Testis (tissue), 3 donors: ENCODE results near the gene TMEM42. TPM values are rescaled to one million over a fixed set of nuclear protein-coding genes. Genes with fewer than 3 reads are reported as not detected.

Experiments
- DNase-seq: peaks from one replicate; pipeline ENCODE4 v3.0.0-alpha.2; 2019
- H3K27ac ChIP-seq, 2 donors: fragments of 200-600 bp; sonication (generic); one replicate each; pipeline ENCODE4 v1.5.1; 2019
- H3K27me3 ChIP-seq: fragments of 200-600 bp; sonication (generic); one replicate; pipeline ENCODE4 v1.5.1; 2019
- H3K36me3 ChIP-seq: fragments of 200-600 bp; sonication (generic); one replicate; pipeline ENCODE4 v1.5.1; 2017; ENCODE audit warnings: low read depth; ENCODE audit errors: missing control alignments
- H3K4me1 ChIP-seq: fragments of 200-600 bp; sonication (generic); one replicate; pipeline ENCODE4 v1.5.1; 2019
- H3K4me3 ChIP-seq, 2 donors: fragments of 200-600 bp; sonication (generic); one replicate each; pipeline ENCODE4 v1.5.1; 2017 to 2019
- H3K9me3 ChIP-seq: fragments of 200-600 bp; sonication (generic); one replicate; pipeline ENCODE4 v1.5.1; 2017
- POLR2A ChIP-seq: fragments of 450-650 bp; IDR thresholded peaks from one replicate; pipeline ENCODE4 v1.6.1; 2017; ENCODE audit warnings: antibody characterized with exemption, mild to moderate bottlenecking, moderate library complexity
- WGBS, 2 donors: methylation state at CpG; one replicate each; pipeline ENCODE4 v1.1.5; 2018; 5-methylcytosine and 5-hydroxymethylcytosine counted together
- intact Hi-C: fragments of 100-400 bp; cut with DNase I; formaldehyde crosslinking; loops from one replicate; pipeline ENCODE4 v1.15.1; 2023; ENCODE audit warnings: low total_unique reads
- polyA plus RNA-seq: library from polyadenylated mRNA; stranded (reverse); fragments of 350-450 nt; fragmentation: Illumina TruSeq; extraction: RNeasy Lipid Tissue Mini Kit (QIAGEN cat#74804); gene quantifications from one replicate; pipeline ENCODE4 v1.2.3, GENCODE V29; 2014; ENCODE audit warnings: low read depth, low replicate concordance; ENCODE audit not compliant: insufficient read depth
- total RNA-seq, 2 donors: library from RNA; depleted of rRNA; stranded (reverse); fragments of >200 nt; gene quantifications; one replicate each; pipeline ENCODE4 v1.2.3, GENCODE V29; 2016
- TF ChIP-seq, protein P1 (sequence below), 3 experiments: fragments of 450-650 bp in 2 of 3; fragments of 200-600 bp in 1 of 3; sonication (generic) in 1 of 3; IDR thresholded peaks; one replicate each; pipeline ENCODE4 v1.5.1; 2016 to 2019; ENCODE audit warnings: antibody characterized with exemption in 3 of 3, mild to moderate bottlenecking in 2 of 3, moderate library complexity in 1 of 3

Gene TMEM42
- total and polyA plus RNA-seq, 3 donors from 2014 or later, result 42.2 to 46.4 (median 42.2) TPM

DNA sequence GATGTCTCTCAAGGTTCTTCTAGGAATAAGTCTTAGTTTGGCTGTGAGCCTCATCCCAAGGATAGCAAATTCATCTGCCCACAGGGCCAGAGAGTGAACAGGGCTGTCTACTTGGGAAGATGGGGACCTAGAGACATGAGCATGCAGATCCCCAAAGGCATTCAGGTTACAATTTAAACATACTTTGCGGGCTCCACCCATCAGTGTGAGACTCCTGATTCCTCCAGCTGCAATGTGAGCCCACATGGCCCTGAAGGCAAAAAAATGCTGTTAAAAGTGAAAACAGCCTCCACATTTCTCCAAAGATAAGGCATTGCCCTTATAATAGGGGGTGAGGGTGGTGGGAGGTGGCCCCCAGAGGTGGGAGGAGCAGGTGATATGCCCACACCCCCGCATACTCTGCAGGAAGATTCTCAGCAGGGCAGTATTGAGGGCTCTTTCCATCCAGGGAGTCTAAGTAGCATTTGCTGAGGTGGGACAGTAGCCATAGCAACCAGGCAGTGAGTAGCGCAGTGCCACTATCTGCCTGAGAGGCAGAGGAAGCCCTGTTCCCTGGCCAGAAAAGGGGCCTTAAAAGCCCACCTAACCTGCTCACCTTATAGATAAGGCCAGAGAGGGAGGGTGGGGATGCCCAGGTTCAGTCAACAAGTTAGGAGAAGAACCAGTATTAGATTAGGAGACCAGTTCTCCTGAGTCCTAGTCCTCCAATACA, 43.9 kb downstream of the TMEM42 start:
- Histone ChIP-seq H3K4me3 (no peak overlapping the region), H3K36me3 (no peaks in the 10 kb centered on the region), H3K27me3 (no peaks in the 10 kb centered on the region), H3K4me1 (no peaks in the 10 kb centered on the region), H3K27ac (no peak overlapping the region), H3K9me3 (no peaks in the 10 kb centered on the region)
- intact Hi-C loops, result no loop called here
- WGBS, 2 donors, result 77% methylated on average over 3 of the region's 3 CpGs; no CpG with 5 or more reads in 1 of the 2 donors
- DNase-seq, result no peak
- TF ChIP-seq POLR2A, result no peak

DNA sequence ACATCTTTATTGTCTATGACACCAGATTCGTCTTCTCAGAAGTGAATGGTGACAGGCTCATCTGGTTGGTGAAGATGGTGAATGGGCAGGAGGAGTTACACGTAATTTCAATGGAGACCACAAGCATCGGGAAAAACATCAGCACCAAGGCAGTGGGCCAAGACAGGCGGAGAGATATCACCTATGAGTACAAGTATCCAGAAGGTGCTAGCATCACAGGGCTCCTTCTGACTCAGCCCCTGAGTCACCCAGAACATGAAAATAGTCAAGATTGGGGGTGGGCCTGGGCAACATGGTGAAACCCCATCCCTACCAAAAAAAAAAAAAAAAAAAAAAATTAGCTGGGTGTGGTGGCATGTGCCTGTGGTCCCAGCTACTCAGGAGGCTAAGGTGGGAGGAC, 45.3 kb downstream of the TMEM42 start:
- no peaks in the 10 kb centered on the region for H3K36me3 ChIP-seq
- no peaks in the 10 kb centered on the region for H3K27me3 ChIP-seq
- H3K4me3 ChIP-seq, result no peak overlapping the region
- TF ChIP-seq, protein P1, sequence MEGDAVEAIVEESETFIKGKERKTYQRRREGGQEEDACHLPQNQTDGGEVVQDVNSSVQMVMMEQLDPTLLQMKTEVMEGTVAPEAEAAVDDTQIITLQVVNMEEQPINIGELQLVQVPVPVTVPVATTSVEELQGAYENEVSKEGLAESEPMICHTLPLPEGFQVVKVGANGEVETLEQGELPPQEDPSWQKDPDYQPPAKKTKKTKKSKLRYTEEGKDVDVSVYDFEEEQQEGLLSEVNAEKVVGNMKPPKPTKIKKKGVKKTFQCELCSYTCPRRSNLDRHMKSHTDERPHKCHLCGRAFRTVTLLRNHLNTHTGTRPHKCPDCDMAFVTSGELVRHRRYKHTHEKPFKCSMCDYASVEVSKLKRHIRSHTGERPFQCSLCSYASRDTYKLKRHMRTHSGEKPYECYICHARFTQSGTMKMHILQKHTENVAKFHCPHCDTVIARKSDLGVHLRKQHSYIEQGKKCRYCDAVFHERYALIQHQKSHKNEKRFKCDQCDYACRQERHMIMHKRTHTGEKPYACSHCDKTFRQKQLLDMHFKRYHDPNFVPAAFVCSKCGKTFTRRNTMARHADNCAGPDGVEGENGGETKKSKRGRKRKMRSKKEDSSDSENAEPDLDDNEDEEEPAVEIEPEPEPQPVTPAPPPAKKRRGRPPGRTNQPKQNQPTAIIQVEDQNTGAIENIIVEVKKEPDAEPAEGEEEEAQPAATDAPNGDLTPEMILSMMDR (IDR thresholded peaks at IDR 0.05), result no peak
- no peak for TF ChIP-seq POLR2A
- no peak overlapping the region for H3K27ac ChIP-seq
- DNase-seq, result no peak
- intact Hi-C loops, result no loop called here
- no peaks in the 10 kb centered on the region for H3K4me1 ChIP-seq
- H3K9me3 ChIP-seq, result no peaks in the 10 kb centered on the region
- WGBS, 2 donors, result 79 to 90% methylated on average over 4 of the region's 4 CpGs

DNA sequence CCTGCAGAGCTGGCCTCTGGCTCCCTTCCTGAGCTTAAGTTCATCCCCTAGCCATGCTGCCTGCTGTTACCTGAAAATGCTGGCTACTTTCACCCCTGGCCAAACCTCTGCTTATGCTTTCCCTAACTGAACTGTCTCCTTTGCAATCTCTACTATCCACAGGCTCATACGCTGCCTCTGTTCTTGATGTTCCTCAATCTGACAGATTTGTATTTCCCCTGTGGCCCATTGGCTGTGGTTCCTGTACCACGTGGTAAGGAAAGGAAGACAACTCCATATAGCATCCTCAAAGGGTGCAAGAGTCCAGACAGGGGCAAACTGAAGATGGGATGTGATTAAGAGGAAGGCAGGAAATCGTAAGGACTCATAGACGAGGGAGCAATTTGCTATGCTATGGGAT, 45.9 kb downstream of the TMEM42 start:
- no peak for DNase-seq
- Histone ChIP-seq H3K27ac (no peak overlapping the region), H3K27me3 (no peaks in the 10 kb centered on the region), H3K4me1 (no peaks in the 10 kb centered on the region), H3K4me3 (no peak overlapping the region), H3K36me3 (no peaks in the 10 kb centered on the region), H3K9me3 (no peaks in the 10 kb centered on the region)
- no peak for TF ChIP-seq POLR2A
- TF ChIP-seq, protein P1 (IDR thresholded peaks at IDR 0.05), result no peak
- intact Hi-C loops, result no loop called here
- 65 to 74% methylated on average over 4 of the region's 4 CpGs for WGBS, 2 donors

DNA sequence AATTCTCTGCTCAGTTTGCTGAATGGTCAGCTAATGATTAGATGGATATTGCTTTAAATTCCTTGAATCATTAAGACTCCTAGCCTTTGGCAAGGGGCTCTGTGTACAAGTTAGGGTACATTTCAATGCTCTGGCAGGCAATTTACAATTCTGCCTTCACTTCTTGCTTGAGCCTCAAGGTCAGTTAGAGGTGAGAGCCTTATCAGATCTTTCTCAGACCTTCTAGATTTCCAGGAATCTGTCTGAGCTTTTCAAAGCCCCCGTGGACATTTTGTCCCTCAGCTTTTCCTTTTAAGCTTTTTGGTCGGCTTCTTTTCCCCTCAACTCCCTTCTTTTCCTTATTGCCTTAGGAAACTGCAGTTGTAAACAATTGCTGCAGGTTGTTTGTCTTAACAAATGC, 47.4 kb downstream of the TMEM42 start:
- Histone ChIP-seq H3K4me3 (no peak overlapping the region), H3K9me3 (no peaks in the 10 kb centered on the region), H3K27ac (no peak overlapping the region), H3K36me3 (no peaks in the 10 kb centered on the region), H3K4me1 (no peaks in the 10 kb centered on the region), H3K27me3 (no peaks in the 10 kb centered on the region)
- intact Hi-C loops, result no loop called here
- DNase-seq, result no peak
- TF ChIP-seq, protein P1 (IDR thresholded peaks at IDR 0.05), result no peak
- TF ChIP-seq POLR2A, result no peak
- 24 to 57% methylated on average over 2 of the region's 2 CpGs for WGBS, 2 donors

DNA sequence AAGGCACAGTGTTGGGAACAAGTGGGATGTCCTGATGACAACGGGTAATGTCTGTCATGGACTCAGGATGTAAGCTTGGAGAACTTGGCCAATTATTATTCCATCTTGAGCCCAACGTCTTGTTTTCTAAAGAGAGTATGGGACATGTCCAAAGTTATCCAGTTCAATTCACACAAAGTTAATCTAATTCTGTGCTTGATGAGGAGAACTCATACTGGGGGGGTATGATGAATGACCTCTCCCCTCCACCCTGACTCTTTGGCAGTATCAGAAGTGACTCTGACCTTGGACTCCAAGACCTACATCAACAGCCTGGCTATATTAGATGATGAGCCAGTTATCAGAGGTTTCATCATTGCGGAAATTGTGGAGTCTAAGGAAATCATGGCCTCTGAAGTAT, 49.0 kb downstream of the TMEM42 start:
- Histone ChIP-seq H3K27me3 (no peaks in the 10 kb centered on the region), H3K36me3 (no peaks in the 10 kb centered on the region), H3K4me1 (no peaks in the 10 kb centered on the region), H3K4me3 (no peak overlapping the region), H3K9me3 (no peaks in the 10 kb centered on the region), H3K27ac (no peak overlapping the region)
- intact Hi-C loops, result no loop called here
- TF ChIP-seq POLR2A, result no peak
- TF ChIP-seq, protein P1 (IDR thresholded peaks at IDR 0.05), result no peak
- 93 to 97% methylated on average over 3 of the region's 3 CpGs for WGBS, 2 donors
- DNase-seq, result no peak
